Heart left ventricle (tissue), 16 donors: ENCODE data around the gene FBXO48. TPM values are rescaled to one million over a fixed set of nuclear protein-coding genes. Genes with fewer than 3 reads are reported as not detected.
A peak's percentile ranks its signal among the peaks of the same experiment; 100 is the strongest.

Experiments used
- ATAC-seq, 4 donors: fragments of 200-7000 bp; cut with Tn5 transposase; one replicate each; pipeline ENCODE4 v1.9.1; 2020 to 2022; ENCODE audit warnings: moderate library complexity in 4 of 4, mild to moderate bottlenecking in 3 of 4, moderate number of reproducible peaks in 1 of 4
- DNase-seq, 5 donors: peaks; one replicate each; pipeline ENCODE4 v3.0.0-alpha.2; 2020
- H3K27ac ChIP-seq, 12 donors: fragments of 200-600 bp; sonication (generic) in 4 of 12; one replicate each; pipeline versions ENCODE4 v1.5.0 to v1.8.0; 2016 to 2022; ENCODE audit warnings: mild to moderate bottlenecking in 2 of 12
- H3K27me3 ChIP-seq, 9 donors: fragments of 200-600 bp; sonication (generic) in 2 of 9; one replicate each; pipeline versions ENCODE4 v1.5.1 to v1.8.0; 2016 to 2022; ENCODE audit warnings: mild to moderate bottlenecking in 3 of 9
- H3K36me3 ChIP-seq, 9 donors: fragments of 200-600 bp; sonication (generic) in 2 of 9; one replicate each; pipeline versions ENCODE4 v1.5.0 to v1.8.0; 2018 to 2022; ENCODE audit warnings: mild to moderate bottlenecking in 2 of 9
- H3K4me1 ChIP-seq, 12 donors: fragments of 200-600 bp; sonication (generic) in 4 of 12; one replicate each; pipeline versions ENCODE4 v1.5.0 to v1.8.0; 2016 to 2022; ENCODE audit warnings: mild to moderate bottlenecking in 3 of 12
- H3K4me3 ChIP-seq, 12 donors: fragments of 200-600 bp; sonication (generic) in 4 of 12; one replicate each; pipeline versions ENCODE4 v1.5.0 to v1.8.0; 2017 to 2022; ENCODE audit warnings: mild to moderate bottlenecking in 9 of 12, moderate library complexity in 4 of 12
- H3K9me3 ChIP-seq, 12 donors: fragments of 200-600 bp; sonication (generic) in 4 of 12; one replicate each; pipeline versions ENCODE4 v1.5.0 to v1.8.0; 2016 to 2022; ENCODE audit warnings: mild to moderate bottlenecking in 1 of 12
- CTCF ChIP-seq, 12 donors: fragments of 200-600 bp; sonication (generic) in 4 of 12; IDR thresholded peaks; one replicate each; pipeline versions ENCODE4 v1.5.0 to v1.8.0; 2018 to 2022; ENCODE audit warnings: antibody characterized with exemption in 12 of 12, mild to moderate bottlenecking in 5 of 12
- POLR2A ChIP-seq, 2 donors: fragments of 450-650 bp; IDR thresholded peaks; one replicate each; pipeline ENCODE4 v1.6.1; 2017; ENCODE audit warnings: antibody characterized with exemption in 2 of 2, mild to moderate bottlenecking in 2 of 2, moderate library complexity in 2 of 2
- WGBS, 4 donors: extraction: QIAGEN DNeasy Blood & Tissue Kit in 2 of 4; methylation state at CpG; one replicate each; pipeline versions ENCODE4 v1.1.5 to v1.1.7; 2013 to 2018; 5-methylcytosine and 5-hydroxymethylcytosine counted together
- intact Hi-C, 10 donors: fragments of 100-400 bp; cut with DNase I; formaldehyde crosslinking; loops; one replicate each; pipeline versions ENCODE4 v1.11.1 to v1.14.2; 2022
- polyA plus RNA-seq, 2 donors: library from polyadenylated mRNA; stranded (reverse); fragments of 200-250 nt; gene quantifications; one replicate each; pipeline ENCODE4 v1.2.3, GENCODE V29; 2013
- total RNA-seq, 9 donors: library from RNA; depleted of rRNA in 2 of 9; stranded (reverse); fragments of >200 nt in 2 of 9; fragmentation: NEBNext Ultra II Directional in 3 of 9; extraction: Animal tissue kit (Norgen Biotek cat#: 25700) in 3 of 9; gene quantifications; one replicate each; pipeline versions ENCODE4 v1.1.0 to v1.2.4, GENCODE V29; 2016 to 2023
- donor health status: ischemic (EF 13 %, LVEDD 7.1; RV severe dilation, severe dysfunction).
- donor health status: healthy with polysubstance abuse.
- donor health status: DM: no; HTN: yes; CAD: no.
- donor health status: DM: no; HTN: no; CAD: no.
- donor health status: ischemic (EF 25% LVEDD 6.9; RV normal size, moderate dysfunction).
- donor health status: ischemic (EF 25% LVEDD 5.7; RV mildly dilated, moderate dysfunction).
- donor health status: healthy.
- donor health status: DM: yes; HTN: yes; CAD: no.
- donor health status: ischemic (EF 35%, LVEDD 5.7; RV mildly dilated, moderate dysfunction).
- donor health status: nonischemic (EF 11% LVEDD 7.7; RV severe dilation, severe dysfunction).
- donor health status: DM: yes; HTN: yes; CAD: no.
- donor health status: PGD.
- donor health status: ischemic (EF 29% LVEDD 5.4; RV normal size, mild dysfunction).
- donor health status: nonischemic (EF 23%, LVEDD 6.1; RV moderate dilation, normal function).

The FBXO48 gene
- total and polyA plus RNA-seq, 11 donors: 0.42 to 1.3 (median 1.1) TPM

- 76 to 83% (median 80%) methylated on average over 2 of the region's 2 CpGs for WGBS, 4 donors
- DNase-seq: no peak
- Histone ChIP-seq H3K27me3 (no peaks in the 10 kb centered on the region), H3K4me3 (no peak overlapping the region), H3K27ac (peak overlapping the region in 1 of 12 donors; percentile 69), H3K9me3 (peaks cover 0 to 2% (median 0%) of the 10 kb centered on the region in 12 donors), H3K4me1 (peaks cover 0 to 14% (median 9%) of the 10 kb centered on the region in 12 donors), H3K36me3 (no peaks in the 10 kb centered on the region)
- ATAC-seq: no peak
- peak in 1 of 12 donors; percentile 5 for TF ChIP-seq CTCF (IDR thresholded peaks at IDR 0.05)
- TF ChIP-seq POLR2A (IDR thresholded peaks at IDR 0.05): no peak
- intact Hi-C loops: loop anchor here (1.0 to 10.0 kb wide), 8 partner anchors 80 to 320 kb away; no protein-coding TSS in a partner anchor
Measured at GRCh38 chr2:68441994-68442322, 25.1 kb downstream of the FBXO48 start.

- Histone ChIP-seq H3K27me3 (no peaks in the 10 kb centered on the region), H3K27ac (peak overlapping the region in 8 of 12 donors; percentile 10 to 69 (median 40)), H3K4me3 (no peak overlapping the region), H3K4me1 (peaks cover 0 to 20% (median 13%) of the 10 kb centered on the region in 12 donors), H3K36me3 (no peaks in the 10 kb centered on the region), H3K9me3 (no peaks in the 10 kb centered on the region)
- TF ChIP-seq CTCF (IDR thresholded peaks at IDR 0.05): peak; percentile 85 to 94 (median 89)
- no peak for TF ChIP-seq POLR2A (IDR thresholded peaks at IDR 0.05)
- intact Hi-C loops: loop anchor here (1.0 to 10.0 kb wide), 8 partner anchors 79 to 319 kb away; no protein-coding TSS in a partner anchor
- peak; percentile 82 to 93 (median 91) for ATAC-seq
- 35 to 44% (median 37%) methylated on average over 5 to 6 of the region's 6 CpGs for WGBS, 4 donors
- peak in 4 of 5 donors; percentile 81 to 86 (median 82) for DNase-seq
Measured at GRCh38 chr2:68441179-68441993, 25.7 kb downstream of the FBXO48 start.

- H3K4me1 ChIP-seq: peaks cover 0 to 36% (median 21%) of the 10 kb centered on the region in 12 donors
- intact Hi-C loops: loop anchor here in 2 of 10 donors (5.0 to 10.0 kb wide), 2 partner anchors 144 to 316 kb away; no protein-coding TSS in a partner anchor
Measured at GRCh38 chr2:68438455-68439303, 28.4 kb downstream of the FBXO48 start.

More at GRCh38 chr2:68438455-68439303, 28.4 kb downstream of the FBXO48 start:
- TF ChIP-seq POLR2A (IDR thresholded peaks at IDR 0.05) (no peak), CTCF (IDR thresholded peaks at IDR 0.05) (no peak)
- DNase-seq (no peak), ATAC-seq (no peak)
- Histone ChIP-seq H3K36me3 (no peaks in the 10 kb centered on the region), H3K27ac (no peak overlapping the region), H3K27me3 (no peaks in the 10 kb centered on the region), H3K4me3 (no peak overlapping the region), H3K9me3 (no peaks in the 10 kb centered on the region)
- 64 to 71% (median 67%) methylated on average over 7 of the region's 7 CpGs for WGBS, 4 donors
